Vagina (tissue), 2 donors: Measurements from ENCODE around the gene DNASE1L2.

Experiments
- CTCF ChIP-seq, 3 experiments: fragments of 450-650 bp in 2 of 3; fragments of 200-600 bp in 1 of 3; sonication (generic) in 1 of 3; IDR thresholded peaks; one replicate each; pipeline ENCODE4 v1.5.1; 2017 to 2019; ENCODE audit warnings: antibody characterized with exemption in 3 of 3, mild to moderate bottlenecking in 2 of 3, moderate library complexity in 2 of 3
- POLR2A ChIP-seq, 2 donors: fragments of 450-650 bp; IDR thresholded peaks; one replicate each; pipeline ENCODE4 v1.6.1; 2017; ENCODE audit warnings: antibody characterized with exemption in 2 of 2, mild to moderate bottlenecking in 2 of 2, moderate library complexity in 2 of 2
- POLR2AphosphoS5 ChIP-seq, 2 donors: sonication (generic); formaldehyde crosslinking; IDR thresholded peaks; one replicate each; pipeline ENCODE4 v1.9.0; 2017; ENCODE audit warnings: antibody characterized with exemption in 2 of 2, mild to moderate bottlenecking in 2 of 2, low read depth in 1 of 2; ENCODE audit not compliant: insufficient read depth in 1 of 2

DNA sequence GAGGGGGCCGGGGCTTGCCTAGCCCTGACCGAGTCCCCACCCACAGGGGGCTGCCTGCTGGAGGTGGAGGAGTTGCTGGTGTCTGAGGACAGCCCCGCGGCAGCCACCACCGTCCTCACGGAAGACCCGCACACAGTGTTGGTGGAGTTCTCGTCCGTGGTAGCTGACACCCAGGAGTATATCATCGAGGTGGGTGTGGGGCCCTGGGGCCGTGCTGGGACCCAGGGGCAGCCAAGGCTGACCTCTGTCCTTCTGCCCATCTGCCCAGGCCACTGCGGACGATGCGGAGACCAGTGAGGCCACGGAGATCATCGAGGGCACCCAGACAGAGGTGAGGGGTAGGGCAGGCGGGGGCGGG, 1.5 kb upstream of the DNASE1L2 start:
- TF ChIP-seq CTCF (IDR thresholded peaks at IDR 0.05) (no peak), POLR2A (IDR thresholded peaks at IDR 0.05) (no peak), POLR2AphosphoS5 (IDR thresholded peaks at IDR 0.05; ENCODE audit: insufficient read depth in 1 of 2, low read depth in 1 of 2) (no peak)
